Stomach (tissue), 9 donors: Measurements from ENCODE around the gene PITPNB. TPM values are rescaled to one million over a fixed set of nuclear protein-coding genes. Genes with fewer than 3 reads are reported as not detected.

ENCODE experiments used
- DNase-seq, 2 donors: peaks; one replicate each; pipeline versions ENCODE4 v3.0.0 to v3.0.0-alpha.2; 2013 to 2019
- H3K27ac ChIP-seq, 5 donors: fragments of 200-600 bp in 4 of 5; sonication (generic) in 4 of 5; one replicate each; pipeline ENCODE4 v1.5.1; 2013 to 2019; ENCODE audit warnings: mild to moderate bottlenecking in 1 of 5, moderate library complexity in 1 of 5
- H3K27me3 ChIP-seq, 3 donors: fragments of 200-600 bp; sonication (generic); one replicate each; pipeline ENCODE4 v1.5.1; 2017 to 2019; ENCODE audit warnings: mixed run types in 1 of 3
- H3K36me3 ChIP-seq, 4 donors: fragments of 200-600 bp; sonication (generic); 1 replicate in 3 of 4; 2 replicates in 1 of 4; pipeline ENCODE4 v1.5.1; 2016 to 2019
- H3K4me1 ChIP-seq, 4 donors: fragments of 200-600 bp; sonication (generic); one replicate each; pipeline ENCODE4 v1.5.1; 2016 to 2019
- H3K4me3 ChIP-seq, 4 donors: fragments of 200-600 bp; sonication (generic) in 3 of 4; one replicate each; pipeline ENCODE4 v1.5.1; 2016 to 2019; ENCODE audit warnings: mild to moderate bottlenecking in 1 of 4
- H3K9me3 ChIP-seq, 4 donors: fragments of 200-600 bp; sonication (generic); one replicate each; pipeline ENCODE4 v1.5.1; 2016 to 2019
- CTCF ChIP-seq, 7 experiments: fragments of 450-650 bp in 4 of 7; fragments of 200-600 bp in 3 of 7; sonication (generic) in 3 of 7; IDR thresholded peaks; one replicate each; pipeline ENCODE4 v1.5.1; 2016 to 2019; ENCODE audit warnings: antibody characterized with exemption in 7 of 7, control low read depth in 2 of 7, mild to moderate bottlenecking in 1 of 7
- EP300 ChIP-seq: sonication (generic); formaldehyde crosslinking; IDR thresholded peaks from one replicate; pipeline ENCODE4 v1.6.1; 2017; ENCODE audit warnings: antibody characterized with exemption
- POLR2A ChIP-seq, 4 donors: fragments of 450-650 bp; IDR thresholded peaks; one replicate each; pipeline ENCODE4 v1.6.1; 2016; ENCODE audit warnings: antibody characterized with exemption in 4 of 4, control low read depth in 2 of 4, mild to moderate bottlenecking in 1 of 4, moderate library complexity in 1 of 4
- POLR2AphosphoS5 ChIP-seq, 3 donors: sonication (generic); formaldehyde crosslinking; IDR thresholded peaks; one replicate each; pipeline ENCODE4 v1.6.1; 2016; ENCODE audit warnings: antibody characterized with exemption in 3 of 3
- WGBS, 5 donors: extraction: QIAGEN DNeasy Blood & Tissue Kit in 3 of 5; methylation state at CpG; one replicate each; pipeline versions ENCODE4 v1.1.5 to v1.1.7; 2013 to 2018; 5-methylcytosine and 5-hydroxymethylcytosine counted together
- intact Hi-C: fragments of 100-400 bp; cut with DNase I; formaldehyde crosslinking; loops from one replicate; pipeline ENCODE4 v1.15.1; 2023; ENCODE audit warnings: low total_unique reads
- polyA plus RNA-seq, 3 donors: library from polyadenylated mRNA; stranded (reverse); fragments of 200-250 nt; gene quantifications; one replicate each; pipeline ENCODE4 v1.2.3, GENCODE V29; 2013
- total RNA-seq, 5 donors: library from RNA; depleted of rRNA; stranded (reverse); fragments of >200 nt; gene quantifications; one replicate each; pipeline versions ENCODE4 v1.1.0 to v1.2.3, GENCODE V29; 2014 to 2016
- donor health status: healthy with polysubstance abuse.
- donor health status: Bipolar disorder and iron deficiency.
- donor health status: healthy.

Gene PITPNB
- total and polyA plus RNA-seq, 8 donors, result 6.7 to 91.6 (median 29.9) TPM

GRCh38 chr22:27919942-27920755 is 1.1 kb upstream of the PITPNB start:
- WGBS, 5 donors, result 21 to 28% (median 25%) methylated on average over 9 to 12 of the region's 12 CpGs
- Histone ChIP-seq H3K36me3 (peaks cover 0 to 19% (median 8%) of the 10 kb centered on the region in 4 donors), H3K4me3 (peak overlapping the region; percentile 66 to 99 (median 88)), H3K27ac (peak overlapping the region; percentile 85 to 99 (median 96)), H3K9me3 (no peaks in the 10 kb centered on the region), H3K4me1 (peaks cover 27 to 58% (median 40%) of the 10 kb centered on the region in 4 donors), H3K27me3 (no peaks in the 10 kb centered on the region)
- intact Hi-C loops, result no loop called here
- TF ChIP-seq CTCF (IDR thresholded peaks at IDR 0.05), result no peak
- no peak for TF ChIP-seq POLR2AphosphoS5 (IDR thresholded peaks at IDR 0.05)
- no peak for TF ChIP-seq POLR2A (IDR thresholded peaks at IDR 0.05)
- TF ChIP-seq EP300, result no peak
- peak in 1 of 2 donors; percentile 79 for DNase-seq

GRCh38 chr22:27918341-27919221 is 475 bp downstream of the PITPNB start:
- TF ChIP-seq POLR2AphosphoS5 (IDR thresholded peaks at IDR 0.05) (peak in 1 of 3 donors; percentile 75), CTCF (IDR thresholded peaks at IDR 0.05) (no peak)
- H3K4me1 ChIP-seq, result peaks cover 34 to 73% (median 52%) of the 10 kb centered on the region in 4 donors
- intact Hi-C loops, result no loop called here
- H3K27ac ChIP-seq, result peak overlapping the region; percentile 95 to 99 (median 97)
- H3K4me3 ChIP-seq, result peak overlapping the region; percentile 66 to 99 (median 88)
- H3K9me3 ChIP-seq, result no peaks in the 10 kb centered on the region
- no peaks in the 10 kb centered on the region for H3K27me3 ChIP-seq
- WGBS, 5 donors, result 0 to 1% (median 1%) methylated on average over 41 to 60 of the region's 60 CpGs
- peaks cover 0 to 5% (median 2%) of the 10 kb centered on the region in 4 donors for H3K36me3 ChIP-seq
- peak; percentile 33 to 83 for DNase-seq

DNA sequence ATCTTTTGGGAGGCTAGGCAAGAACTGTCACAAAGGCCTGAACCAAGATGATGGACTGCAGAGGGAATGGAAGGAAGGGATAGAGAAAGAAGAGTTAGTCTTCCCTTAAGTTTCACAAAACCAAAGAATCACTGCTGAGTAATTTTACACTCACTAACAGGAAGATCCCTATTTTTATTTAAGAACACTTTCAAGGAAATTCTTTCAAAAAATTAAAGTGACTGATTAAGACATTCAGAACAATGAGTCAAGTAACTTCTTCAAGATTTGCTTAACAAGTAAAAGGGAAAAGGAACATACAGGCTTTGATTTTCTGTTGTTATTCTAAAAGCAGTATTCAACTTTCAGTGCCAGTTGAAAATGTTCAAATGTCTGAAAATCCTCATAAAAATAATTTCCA is 3.1 kb downstream of the PITPNB start:
- TF ChIP-seq POLR2A (IDR thresholded peaks at IDR 0.05) (no peak), POLR2AphosphoS5 (IDR thresholded peaks at IDR 0.05) (no peak), CTCF (IDR thresholded peaks at IDR 0.05) (no peak), EP300 (no peak)
- Histone ChIP-seq H3K9me3 (no peaks in the 10 kb centered on the region), H3K4me3 (no peak overlapping the region), H3K4me1 (peaks cover 50 to 87% (median 66%) of the 10 kb centered on the region in 4 donors), H3K36me3 (peaks cover 0 to under 1% (median 0%) of the 10 kb centered on the region in 4 donors), H3K27me3 (no peaks in the 10 kb centered on the region), H3K27ac (no peak overlapping the region)
- intact Hi-C loops, result no loop called here
- no peak for DNase-seq

DNA sequence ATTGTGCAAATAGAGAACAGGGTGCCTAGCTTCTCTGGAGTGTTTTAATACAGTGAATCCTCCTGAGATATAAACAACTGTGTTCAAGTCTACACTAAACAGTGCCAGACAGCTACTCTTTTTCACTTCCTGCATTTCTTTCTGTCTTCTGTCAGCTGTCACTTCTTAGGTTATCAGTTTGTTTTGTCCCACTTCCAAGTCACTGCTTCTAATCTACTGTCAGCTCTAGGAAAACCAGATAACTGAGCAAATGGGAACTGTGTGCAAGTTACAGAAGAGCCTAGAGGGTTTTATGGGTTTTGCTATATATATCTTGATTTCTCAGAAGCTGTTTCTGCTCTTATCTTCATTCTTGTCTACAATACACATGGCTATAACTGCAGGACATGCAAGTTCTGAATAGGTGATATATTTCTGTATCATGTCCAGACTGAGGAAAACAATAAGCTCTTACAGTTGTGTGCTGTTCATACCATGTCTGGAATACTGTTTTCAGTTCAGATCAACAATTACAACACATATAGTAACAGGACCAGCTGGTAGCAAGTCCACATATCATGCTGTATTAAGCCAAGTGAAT is 5.8 kb downstream of the PITPNB start:
- Histone ChIP-seq H3K27ac (peak overlapping the region in 2 of 5 donors; percentile 0 to 29), H3K4me1 (peaks cover 43 to 71% (median 56%) of the 10 kb centered on the region in 4 donors), H3K4me3 (no peak overlapping the region), H3K27me3 (no peaks in the 10 kb centered on the region), H3K36me3 (peaks cover 0 to 27% (median 20%) of the 10 kb centered on the region in 4 donors), H3K9me3 (no peaks in the 10 kb centered on the region)
- intact Hi-C loops, result no loop called here
- TF ChIP-seq CTCF (IDR thresholded peaks at IDR 0.05), result no peak
- no peak for TF ChIP-seq POLR2A (IDR thresholded peaks at IDR 0.05)
- no peak for TF ChIP-seq POLR2AphosphoS5 (IDR thresholded peaks at IDR 0.05)
- no peak for TF ChIP-seq EP300
- peak in 1 of 2 donors; percentile 44 for DNase-seq
